HEK293 (cell line): Measurements from ENCODE around the gene RSBN1L.

Experiments used
- GLIS1 ChIP-seq: fragments of 450-650 bp; formaldehyde crosslinking; IDR thresholded peaks from 2 replicates; pipeline ENCODE4 v1.5.1; 2016; ENCODE audit warnings: missing biosample characterization, missing genetic modification characterization
- OVOL3 ChIP-seq: fragments of 450-650 bp; formaldehyde crosslinking; IDR thresholded peaks from 2 replicates; pipeline ENCODE4 v1.5.1; 2016; ENCODE audit warnings: missing biosample characterization, missing genetic modification characterization
- PBX3 ChIP-seq: sonication (generic); formaldehyde crosslinking; IDR thresholded peaks from 2 replicates; pipeline ENCODE4 v1.8.1; 2022; ENCODE audit warnings: mild to moderate bottlenecking, moderate library complexity, missing genetic modification reagents
- SP7 ChIP-seq: fragments of 450-650 bp; formaldehyde crosslinking; IDR thresholded peaks from 2 replicates; pipeline ENCODE4 v1.5.1; 2016; ENCODE audit warnings: missing biosample characterization, missing genetic modification characterization
- ZBTB11 ChIP-seq: fragments of 450-650 bp; formaldehyde crosslinking; conservative IDR thresholded peaks from 2 replicates; pipeline ENCODE4 v1.5.1; 2016; ENCODE audit warnings: low read depth, missing biosample characterization, missing genetic modification characterization
- ZFHX2 ChIP-seq: fragments of 450-650 bp; formaldehyde crosslinking; conservative IDR thresholded peaks from 2 replicates; pipeline ENCODE4 v1.5.1; 2016; ENCODE audit warnings: missing biosample characterization, missing genetic modification characterization
- ZNF148 ChIP-seq: fragments of 450-650 bp; formaldehyde crosslinking; IDR thresholded peaks from 2 replicates; pipeline ENCODE4 v1.5.0; 2017; ENCODE audit warnings: missing biosample characterization, missing genetic modification characterization, borderline replicate concordance
- ZNF335 ChIP-seq: fragments of 450-650 bp; formaldehyde crosslinking; conservative IDR thresholded peaks from 2 replicates; pipeline ENCODE4 v1.5.1; 2016; ENCODE audit warnings: missing biosample characterization, missing genetic modification characterization
- ZNF362 ChIP-seq: fragments of 450-650 bp; formaldehyde crosslinking; IDR thresholded peaks from 2 replicates; pipeline ENCODE4 v1.5.1; 2016; ENCODE audit warnings: missing biosample characterization, missing genetic modification characterization
- ZNF416 ChIP-seq: fragments of 450-650 bp; formaldehyde crosslinking; IDR thresholded peaks from 2 replicates; pipeline ENCODE4 v1.5.1; 2016; ENCODE audit warnings: missing biosample characterization, missing genetic modification characterization
- ZNF433 ChIP-seq: fragments of 450-650 bp; formaldehyde crosslinking; IDR thresholded peaks from 2 replicates; pipeline ENCODE4 v1.5.1; 2016; ENCODE audit warnings: missing biosample characterization, missing genetic modification characterization, low read depth
- ZNF449 ChIP-seq: fragments of 450-650 bp; formaldehyde crosslinking; IDR thresholded peaks from 2 replicates; pipeline ENCODE4 v1.5.1; 2017; ENCODE audit warnings: missing biosample characterization, mild to moderate bottlenecking, missing genetic modification characterization, moderate library complexity
- ZNF488 ChIP-seq: fragments of 450-650 bp; formaldehyde crosslinking; IDR thresholded peaks from 2 replicates; pipeline ENCODE4 v1.5.1; 2016; ENCODE audit warnings: missing biosample characterization, missing genetic modification characterization
- ZNF558 ChIP-seq: fragments of 450-650 bp; formaldehyde crosslinking; IDR thresholded peaks from 2 replicates; pipeline ENCODE4 v1.5.1; 2016; ENCODE audit warnings: missing biosample characterization, missing genetic modification characterization
- ZNF596 ChIP-seq: fragments of 450-650 bp; IDR thresholded peaks from 2 replicates; pipeline ENCODE4 v1.5.0; 2018; ENCODE audit warnings: missing biosample characterization, mild to moderate bottlenecking, missing genetic modification characterization, moderate library complexity
- ZNF600 ChIP-seq: fragments of 450-650 bp; formaldehyde crosslinking; IDR thresholded peaks from 2 replicates; pipeline ENCODE4 v1.5.1; 2016; ENCODE audit warnings: missing biosample characterization, missing genetic modification characterization

RSBN1L gene

GRCh38 chr7:77797734-77798393, 101.6 kb downstream of the RSBN1L start (continued):
- peak; percentile 91 for TF ChIP-seq ZNF362 (tag by site-specific recombination)
- no peak for TF ChIP-seq ZNF488 (tag by site-specific recombination)
- TF ChIP-seq OVOL3 (tag by site-specific recombination) = no peak
- peak; percentile 56 for TF ChIP-seq ZNF335 (tag by site-specific recombination)
- no peak for TF ChIP-seq ZNF596 (tag by site-specific recombination)
- peak; percentile 80 for TF ChIP-seq ZNF449 (tag by site-specific recombination)
- peak; percentile 87 for TF ChIP-seq ZBTB11
- 0 out of 2 replicates have a peak, but pooled peaks have one; percentile 9 for TF ChIP-seq SP7 (tag by site-specific recombination)
- no peak for TF ChIP-seq GLIS1 (tag by site-specific recombination)
- TF ChIP-seq ZNF600 (tag by site-specific recombination) = peak; percentile 50
- TF ChIP-seq ZNF558 (tag by site-specific recombination) = no peak
- TF ChIP-seq ZNF416 = no peak
- TF ChIP-seq ZFHX2 (tag by site-specific recombination) = no peak
- 0 out of 2 replicates have a peak, but pooled peaks have one; percentile 0 for TF ChIP-seq PBX3
- TF ChIP-seq ZNF433 = no peak
- no peak for TF ChIP-seq ZNF148 (tag by site-specific recombination)
- TF ChIP-seq, all 188 proteins: peak for 8
